Activated T-cell treated with anti-CD3 and anti-CD28 coated beads, Interleukin-2, amount 50 U/mL, for 1 hour (primary cell): ENCODE results near the gene TCF21.
"Not testable (repeated sequence)": the region's sequence is repeated elsewhere in the genome, so short reads cannot be mapped to it uniquely, and the experiment has no call there.

Source experiments
- DNase-seq: peaks from one replicate; pipeline ENCODE4 v3.0.0-alpha.2; 2020

Gene TCF21

DNA sequence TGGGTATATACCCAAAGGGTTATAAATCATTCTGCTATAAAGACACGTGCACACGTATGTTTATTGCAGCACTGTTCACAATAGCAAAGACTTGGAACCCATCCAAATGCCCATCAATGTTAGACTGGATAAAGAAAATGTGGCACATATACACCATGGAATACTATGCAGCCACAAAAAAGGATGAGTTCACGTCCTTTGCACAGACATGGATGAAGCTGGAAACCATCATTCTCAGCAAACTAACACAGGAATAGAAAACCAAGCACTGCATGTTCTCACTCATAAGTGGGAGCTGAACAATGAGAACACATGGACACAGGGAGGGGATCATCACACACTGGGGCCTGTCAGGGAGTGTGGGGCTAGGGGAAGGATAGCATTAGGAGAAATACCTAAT lies 47.4 kb downstream of the TCF21 start:
- not testable (repeated sequence) for DNase-seq

DNA sequence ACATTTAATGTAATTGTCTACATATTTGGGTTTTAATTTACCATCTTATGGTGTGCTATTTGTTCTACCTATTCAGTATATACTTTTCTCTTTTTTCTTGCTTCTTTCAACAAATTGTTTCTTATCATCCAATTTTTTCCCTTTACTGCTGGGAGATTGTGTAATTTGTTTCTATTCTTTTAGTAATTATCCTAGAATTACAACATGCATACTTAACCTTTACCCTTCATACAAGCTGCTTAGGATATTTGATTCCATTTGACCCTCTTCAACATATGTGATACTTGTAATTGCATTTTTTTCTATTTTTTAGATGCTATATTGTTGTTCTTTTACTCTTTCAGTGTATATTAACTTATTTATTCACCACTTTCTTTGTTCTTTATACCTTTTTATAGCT lies 49.0 kb downstream of the TCF21 start:
- no peak for DNase-seq

DNA sequence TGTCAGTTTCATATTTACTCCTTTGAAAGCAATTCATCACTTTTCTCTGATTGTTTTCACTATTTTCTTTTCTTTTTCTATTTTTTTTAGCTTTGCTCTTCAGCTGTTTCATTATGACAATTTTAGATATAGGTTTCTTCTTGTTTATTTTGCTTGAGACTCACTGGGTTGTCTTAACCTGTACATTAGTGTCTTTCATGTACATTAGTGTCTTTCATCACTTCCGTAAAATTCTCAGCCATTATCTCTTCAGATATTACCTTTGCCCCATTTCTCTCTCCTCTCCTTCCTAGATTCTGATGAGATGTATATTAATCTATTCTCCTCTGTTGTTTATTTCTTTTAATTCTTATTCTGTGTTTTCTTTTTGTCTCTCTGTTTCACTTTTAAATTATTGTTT lies 49.6 kb downstream of the TCF21 start:
- DNase-seq: no peak

DNA sequence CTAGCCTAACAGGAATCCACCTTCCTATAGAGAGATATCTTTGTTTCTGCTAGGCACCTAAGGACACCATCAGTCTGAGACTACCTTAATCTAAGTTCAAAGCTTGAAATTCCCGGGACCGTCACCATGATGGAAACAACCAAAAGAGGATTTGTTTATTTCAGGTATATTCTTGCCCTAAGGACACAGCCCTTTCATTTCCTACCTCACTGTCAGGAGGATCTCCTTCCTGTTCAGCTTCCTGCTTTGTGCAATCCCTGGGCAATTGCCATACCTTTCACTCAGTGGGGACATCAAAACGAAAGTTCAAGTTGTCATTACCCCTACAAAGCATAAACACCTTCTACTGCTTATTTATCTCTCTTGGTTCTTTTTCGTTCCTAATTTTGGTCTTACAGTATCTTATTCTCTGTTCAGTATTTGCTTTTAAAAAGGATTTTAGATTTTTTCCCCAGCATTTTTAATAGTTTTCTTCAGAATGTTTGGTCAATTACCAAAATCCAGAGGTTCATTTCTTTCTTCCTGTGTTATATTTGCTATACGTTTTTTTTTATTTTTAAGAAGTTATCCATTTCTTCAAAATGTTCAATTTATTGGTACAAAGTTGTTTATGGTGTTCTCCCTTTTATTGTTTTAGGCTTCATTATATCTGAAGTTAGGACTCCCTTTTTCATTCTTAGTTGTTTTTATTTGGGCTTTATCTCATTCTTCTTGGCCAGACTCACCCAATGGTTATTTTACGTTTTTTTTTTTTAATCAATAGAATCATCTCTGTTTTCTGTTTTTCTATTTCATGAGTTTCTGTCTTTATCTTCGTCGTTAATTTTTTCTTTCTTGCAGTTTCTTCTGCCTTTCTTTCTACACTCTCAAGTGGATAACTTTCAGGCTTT lies 51.1 kb downstream of the TCF21 start:
- no peak for DNase-seq
